Lung (tissue), 12 donors: ENCODE results near the gene ZMYND15. TPM values are rescaled to one million over a fixed set of nuclear protein-coding genes. Genes with fewer than 3 reads are reported as not detected.

ENCODE experiments used
- ATAC-seq: fragments of 200-7000 bp; cut with Tn5 transposase; one replicate; pipeline ENCODE4 v1.9.1; 2020; ENCODE audit warnings: moderate number of reproducible peaks; ENCODE audit not compliant: insufficient read depth, low FRiP score
- DNase-seq, 3 donors: peaks; one replicate each; pipeline ENCODE4 v3.0.0-alpha.2; 2013 to 2017
- H3K27ac ChIP-seq, 2 donors: one replicate each; pipeline ENCODE4 v1.5.1; 2013; ENCODE audit warnings: mild to moderate bottlenecking in 2 of 2, moderate library complexity in 2 of 2, control low read depth in 1 of 2, inconsistent platforms in 1 of 2, low read depth in 1 of 2, low read length in 1 of 2
- H3K27me3 ChIP-seq, 3 donors: one replicate each; pipeline ENCODE4 v1.5.1; 2013; ENCODE audit warnings: low read length in 2 of 3; ENCODE audit not compliant: control insufficient read depth in 3 of 3, insufficient read depth in 3 of 3
- H3K36me3 ChIP-seq, 4 donors: one replicate each; pipeline ENCODE4 v1.5.1; 2013; ENCODE audit warnings: low read length in 4 of 4, mild to moderate bottlenecking in 1 of 4, moderate library complexity in 1 of 4; ENCODE audit not compliant: control insufficient read depth in 4 of 4, insufficient read depth in 4 of 4
- H3K4me1 ChIP-seq, 5 donors: one replicate each; pipeline ENCODE4 v1.5.1; 2013; ENCODE audit warnings: low read length in 5 of 5, mild to moderate bottlenecking in 2 of 5, moderate library complexity in 1 of 5; ENCODE audit not compliant: control insufficient read depth in 5 of 5, insufficient read depth in 5 of 5
- H3K4me3 ChIP-seq: one replicate; pipeline ENCODE4 v1.5.1; 2013; ENCODE audit warnings: mild to moderate bottlenecking, control low read depth, moderate library complexity
- H3K9ac ChIP-seq, 2 donors: one replicate each; pipeline ENCODE4 v1.5.1; 2013; ENCODE audit warnings: low read length in 2 of 2, control low read depth in 1 of 2; ENCODE audit not compliant: insufficient read depth in 1 of 2
- H3K9me3 ChIP-seq, 4 donors: one replicate each; pipeline ENCODE4 v1.5.1; 2013; ENCODE audit warnings: low read length in 3 of 4, mild to moderate bottlenecking in 1 of 4, moderate library complexity in 1 of 4; ENCODE audit not compliant: control insufficient read depth in 4 of 4, insufficient read depth in 3 of 4
- CTCF ChIP-seq: IDR thresholded peaks from 2 replicates; pipeline ENCODE4 v1.5.1; 2012; ENCODE audit warnings: mild to moderate bottlenecking; ENCODE audit errors: control extremely low read depth, extremely low read depth
- WGBS, 2 donors: extraction: QIAGEN DNeasy Blood & Tissue Kit; methylation state at CpG; one replicate each; pipeline ENCODE4 v1.1.7; 2013; 5-methylcytosine and 5-hydroxymethylcytosine counted together
- polyA plus RNA-seq, 2 donors: library from polyadenylated mRNA; stranded (reverse); fragments of 200-250 nt; gene quantifications; one replicate each; pipeline ENCODE4 v1.2.1, GENCODE V29; 2013
- total RNA-seq, 2 donors: library from RNA; depleted of rRNA in 1 of 2; stranded (reverse); fragments of >200 nt in 1 of 2; gene quantifications; one replicate each; pipeline ENCODE4 v1.2.1, GENCODE V29; 2014 to 2021
- donor health status: control.
- donor health status: control.
- donor health status: Bipolar disorder and iron deficiency.
- donor health status: healthy.
- donor health status: DM: yes; HTN: yes; CAD: no.

ZMYND15 gene
- total and polyA plus RNA-seq, 4 donors: 2.3 to 9.7 (median 7.8) TPM

DNA sequence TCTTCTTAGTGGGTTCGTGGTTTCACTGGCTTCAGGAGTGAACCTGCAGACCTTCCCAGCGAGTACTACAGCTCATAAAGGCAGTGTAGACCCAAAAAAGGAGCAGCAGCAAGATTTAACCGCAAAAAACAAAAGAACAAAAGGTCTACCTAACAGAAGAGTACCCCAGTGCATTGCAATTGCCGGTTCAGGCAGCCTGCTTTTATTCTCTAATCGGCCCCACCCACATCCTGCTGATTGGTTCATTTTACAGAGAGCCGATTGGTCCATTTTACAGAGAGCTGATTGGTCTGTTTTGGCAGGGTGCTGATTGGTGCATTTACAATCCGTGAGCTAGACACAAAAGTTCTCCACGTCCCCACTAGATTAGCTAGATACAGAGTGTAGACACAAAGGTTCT, 31.2 kb upstream of the ZMYND15 start:
- DNase-seq (no peak), ATAC-seq (no peak)
- 78 to 80% methylated on average over 8 of the region's 8 CpGs for WGBS, 2 donors
- H3K27me3 ChIP-seq: no peaks in the 10 kb centered on the region
- peaks cover 0 to 19% (median 5%) of the 10 kb centered on the region in 5 donors for H3K4me1 ChIP-seq
- H3K9ac ChIP-seq: no peak overlapping the region
- no peak overlapping the region for H3K27ac ChIP-seq
- H3K36me3 ChIP-seq: no peaks in the 10 kb centered on the region
- no peak for TF ChIP-seq CTCF
- H3K9me3 ChIP-seq: no peaks in the 10 kb centered on the region
- H3K4me3 ChIP-seq: no peak overlapping the region

DNA sequence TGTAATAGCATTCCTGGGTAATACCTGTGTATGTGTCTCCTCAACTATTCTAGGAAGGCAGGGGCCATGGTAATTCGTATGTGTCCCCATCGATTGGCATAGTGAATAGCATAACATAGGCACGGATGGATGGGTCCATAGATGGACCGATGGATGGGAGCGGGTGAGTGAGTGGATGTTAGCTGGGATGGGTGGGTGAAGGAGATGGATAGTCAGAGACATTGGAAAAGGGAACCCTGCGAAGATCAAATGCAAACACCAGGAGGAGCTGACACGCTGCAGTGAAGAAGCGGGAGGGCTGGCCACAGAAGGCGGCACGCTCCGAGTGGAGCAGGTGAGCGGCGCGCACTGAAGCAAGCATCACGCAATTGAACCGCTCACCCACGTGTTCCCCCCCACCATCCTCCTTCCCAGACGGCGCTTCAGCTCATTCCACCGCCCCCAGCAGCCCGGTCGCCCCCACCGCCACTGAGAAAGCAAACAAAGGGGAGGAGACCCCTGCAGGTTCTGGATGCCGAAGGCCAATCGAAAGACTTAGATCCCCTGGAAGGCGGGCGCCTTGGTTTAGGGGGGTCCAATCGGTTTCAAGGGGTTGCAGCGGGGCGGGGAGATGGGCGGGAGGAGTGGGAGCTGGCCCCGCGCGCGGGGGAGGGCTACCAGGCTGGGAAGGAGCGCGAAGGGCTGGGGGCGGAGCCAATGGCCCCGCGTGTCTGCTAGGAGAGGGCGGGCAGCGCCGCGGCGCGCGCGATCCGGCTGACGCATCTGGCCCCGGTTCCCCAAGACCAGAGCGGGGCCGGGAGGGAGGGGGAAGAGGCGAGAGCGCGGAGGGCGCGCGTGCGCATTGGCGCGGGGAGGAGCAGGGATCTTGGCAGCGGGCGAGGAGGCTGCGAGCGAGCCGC, 29.6 kb upstream of the ZMYND15 start, which contains the start of gene ARRB2:
ARRB2 (plus strand) TSS at position 839 of the 899 bp plus-strand sequence. CDS start 90 bp downstream, outside the sequence.
- Histone ChIP-seq H3K4me3 (peak within 1 kb of the TSS; percentile 40), H3K36me3 (peaks cover 0 to 1% (median 0%) of the 10 kb centered on the region in 4 donors), H3K27ac (peak within 1 kb of the TSS; percentile 56 to 83), H3K4me1 (peaks cover 0 to 19% (median 5%) of the 10 kb centered on the region in 5 donors), H3K27me3 (no peaks in the 10 kb centered on the region), H3K9ac (peak within 1 kb of the TSS in 1 of 2 donors; percentile 42), H3K9me3 (no peaks in the 10 kb centered on the region)
- TF ChIP-seq CTCF: peak; percentile 80
- WGBS, 2 donors: 0% methylated on average over 37 to 67 of the region's 67 CpGs
- peak; percentile 99 to 100 (median 100) for DNase-seq
- ATAC-seq: peak; percentile 90

GRCh38 chr17:4710693-4711634, 28.7 kb upstream of the ZMYND15 start:
- peak overlapping the region; percentile 40 for H3K4me3 ChIP-seq
- H3K36me3 ChIP-seq: peaks cover 0 to 10% (median 3%) of the 10 kb centered on the region in 4 donors
- H3K9me3 ChIP-seq: no peaks in the 10 kb centered on the region
- H3K9ac ChIP-seq: peak overlapping the region in 1 of 2 donors; percentile 42
- TF ChIP-seq CTCF: no peak
- peak overlapping the region; percentile 14 to 83 for H3K27ac ChIP-seq
- ATAC-seq (no peak), DNase-seq (peak in 1 of 3 donors; percentile 11)
- no peaks in the 10 kb centered on the region for H3K27me3 ChIP-seq
- H3K4me1 ChIP-seq: peaks cover 0 to 19% (median 4%) of the 10 kb centered on the region in 5 donors
- WGBS, 2 donors: 3 to 8% methylated on average over 38 to 57 of the region's 57 CpGs
